ENCODE results near the gene MYZAP.

DNA sequence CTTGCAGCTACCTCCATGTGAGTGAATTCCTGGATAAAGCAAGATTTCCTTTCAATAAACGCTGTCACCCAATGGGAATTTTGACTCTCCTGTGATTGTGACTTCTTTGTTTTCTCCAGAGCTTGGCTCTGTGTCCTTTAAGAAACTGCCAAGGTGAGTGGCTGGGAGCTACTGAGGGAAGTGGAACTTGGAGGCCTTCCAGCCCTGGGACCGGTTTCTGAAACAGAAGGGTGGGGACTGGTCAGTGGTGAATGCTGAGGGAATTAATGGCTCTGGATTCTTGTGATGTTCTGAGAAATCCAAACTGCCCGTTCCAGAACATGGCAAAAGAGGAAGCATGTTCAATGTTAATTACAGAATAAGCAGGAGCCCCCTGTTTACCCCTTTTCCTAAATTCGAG is 41.1 kb upstream of the MYZAP start:
- TF ChIP-seq, protein P1, sequence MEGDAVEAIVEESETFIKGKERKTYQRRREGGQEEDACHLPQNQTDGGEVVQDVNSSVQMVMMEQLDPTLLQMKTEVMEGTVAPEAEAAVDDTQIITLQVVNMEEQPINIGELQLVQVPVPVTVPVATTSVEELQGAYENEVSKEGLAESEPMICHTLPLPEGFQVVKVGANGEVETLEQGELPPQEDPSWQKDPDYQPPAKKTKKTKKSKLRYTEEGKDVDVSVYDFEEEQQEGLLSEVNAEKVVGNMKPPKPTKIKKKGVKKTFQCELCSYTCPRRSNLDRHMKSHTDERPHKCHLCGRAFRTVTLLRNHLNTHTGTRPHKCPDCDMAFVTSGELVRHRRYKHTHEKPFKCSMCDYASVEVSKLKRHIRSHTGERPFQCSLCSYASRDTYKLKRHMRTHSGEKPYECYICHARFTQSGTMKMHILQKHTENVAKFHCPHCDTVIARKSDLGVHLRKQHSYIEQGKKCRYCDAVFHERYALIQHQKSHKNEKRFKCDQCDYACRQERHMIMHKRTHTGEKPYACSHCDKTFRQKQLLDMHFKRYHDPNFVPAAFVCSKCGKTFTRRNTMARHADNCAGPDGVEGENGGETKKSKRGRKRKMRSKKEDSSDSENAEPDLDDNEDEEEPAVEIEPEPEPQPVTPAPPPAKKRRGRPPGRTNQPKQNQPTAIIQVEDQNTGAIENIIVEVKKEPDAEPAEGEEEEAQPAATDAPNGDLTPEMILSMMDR (IDR thresholded peaks at IDR 0.05), result no peak
- TF ChIP-seq POLR2A (IDR thresholded peaks at IDR 0.05), result no peak

All from sigmoid colon (tissue), 3 donors.